NCI-H1092 treated with DMSO at 0.1 percent for 48 hours (cell line): ENCODE measurements around the gene PSME2.

ENCODE experiments used
- DNase-seq: peaks from one replicate; lab custom pipeline; 2025; lab: John Stamatoyannopoulos, UW

PSME2 gene

DNA sequence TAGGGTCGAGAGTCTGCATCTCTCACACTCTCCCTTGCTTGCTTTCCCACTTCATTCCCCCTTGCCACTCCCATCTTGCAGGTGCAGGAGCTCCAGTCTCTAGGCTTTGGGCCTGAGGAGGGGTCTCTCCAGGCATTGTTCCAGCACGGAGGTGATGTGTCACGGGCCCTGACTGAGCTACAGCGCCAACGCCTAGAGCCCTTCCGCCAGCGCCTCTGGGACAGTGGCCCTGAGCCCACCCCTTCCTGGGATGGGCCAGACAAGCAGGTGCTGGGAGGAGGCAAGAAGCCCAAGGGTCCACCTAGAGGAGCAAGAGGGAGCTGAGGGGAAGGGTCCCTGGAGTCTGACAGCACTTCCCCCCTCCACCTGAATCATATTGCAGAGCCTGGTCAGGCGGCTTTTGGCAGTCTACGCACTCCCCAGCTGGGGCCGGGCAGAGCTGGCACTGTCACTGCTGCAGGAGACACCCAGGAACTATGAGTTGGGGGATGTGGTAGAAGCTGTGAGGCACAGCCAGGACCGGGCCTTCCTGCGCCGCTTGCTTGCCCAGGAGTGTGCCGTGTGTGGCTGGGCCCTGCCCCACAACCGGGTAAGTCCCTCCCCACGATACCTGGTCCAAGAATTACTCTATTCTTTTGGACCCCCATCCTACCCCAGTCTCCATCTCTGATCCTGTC lies 5.1 kb upstream of the PSME2 start:
- no peak for DNase-seq

DNA sequence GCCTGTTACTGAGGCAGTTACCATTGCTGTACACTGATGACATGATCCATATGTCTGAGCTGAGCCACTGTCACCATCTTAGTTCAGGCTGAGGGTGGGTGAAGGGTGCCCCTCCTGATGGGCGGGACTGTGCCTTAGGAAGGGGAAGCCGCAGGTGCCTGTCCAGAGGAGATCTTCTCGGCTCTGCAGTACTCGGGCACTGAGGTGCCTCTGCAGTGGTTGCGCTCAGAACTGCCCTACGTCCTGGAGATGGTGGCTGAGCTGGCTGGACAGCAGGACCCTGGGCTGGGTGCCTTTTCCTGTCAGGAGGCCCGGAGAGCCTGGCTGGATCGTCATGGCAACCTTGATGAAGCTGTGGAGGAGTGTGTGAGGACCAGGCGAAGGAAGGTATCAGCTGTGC lies 4.6 kb upstream of the PSME2 start:
- no peak for DNase-seq

DNA sequence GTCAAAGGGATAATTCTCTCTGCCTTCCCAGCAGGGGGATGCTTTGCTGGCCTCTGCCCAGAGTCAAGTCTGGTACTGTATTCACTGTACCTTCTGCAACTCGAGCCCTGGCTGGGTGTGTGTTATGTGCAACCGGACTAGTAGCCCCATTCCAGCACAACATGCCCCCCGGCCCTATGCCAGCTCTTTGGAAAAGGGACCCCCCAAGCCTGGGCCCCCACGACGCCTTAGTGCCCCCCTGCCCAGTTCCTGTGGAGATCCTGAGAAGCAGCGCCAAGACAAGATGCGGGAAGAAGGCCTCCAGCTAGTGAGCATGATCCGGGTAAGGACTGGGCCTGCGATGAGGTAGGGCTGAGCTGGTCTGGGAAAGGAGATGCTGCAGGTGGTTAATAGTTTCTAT lies 4.2 kb upstream of the PSME2 start:
- no peak for DNase-seq

DNA sequence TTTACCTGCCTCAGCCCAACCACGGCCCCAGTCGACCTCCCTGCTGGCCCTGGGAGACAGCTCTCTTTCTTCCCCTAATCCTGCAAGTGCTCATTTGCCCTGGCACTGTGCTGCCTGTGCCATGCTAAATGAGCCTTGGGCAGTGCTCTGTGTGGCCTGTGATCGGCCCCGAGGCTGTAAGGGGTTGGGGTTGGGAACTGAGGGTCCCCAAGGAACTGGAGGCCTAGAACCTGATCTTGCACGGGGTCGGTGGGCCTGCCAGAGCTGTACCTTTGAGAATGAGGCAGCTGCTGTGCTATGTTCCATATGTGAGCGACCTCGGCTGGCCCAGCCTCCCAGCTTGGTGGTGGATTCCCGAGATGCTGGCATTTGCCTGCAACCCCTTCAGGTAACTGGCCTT lies 3.7 kb upstream of the PSME2 start:
- no peak for DNase-seq

DNA sequence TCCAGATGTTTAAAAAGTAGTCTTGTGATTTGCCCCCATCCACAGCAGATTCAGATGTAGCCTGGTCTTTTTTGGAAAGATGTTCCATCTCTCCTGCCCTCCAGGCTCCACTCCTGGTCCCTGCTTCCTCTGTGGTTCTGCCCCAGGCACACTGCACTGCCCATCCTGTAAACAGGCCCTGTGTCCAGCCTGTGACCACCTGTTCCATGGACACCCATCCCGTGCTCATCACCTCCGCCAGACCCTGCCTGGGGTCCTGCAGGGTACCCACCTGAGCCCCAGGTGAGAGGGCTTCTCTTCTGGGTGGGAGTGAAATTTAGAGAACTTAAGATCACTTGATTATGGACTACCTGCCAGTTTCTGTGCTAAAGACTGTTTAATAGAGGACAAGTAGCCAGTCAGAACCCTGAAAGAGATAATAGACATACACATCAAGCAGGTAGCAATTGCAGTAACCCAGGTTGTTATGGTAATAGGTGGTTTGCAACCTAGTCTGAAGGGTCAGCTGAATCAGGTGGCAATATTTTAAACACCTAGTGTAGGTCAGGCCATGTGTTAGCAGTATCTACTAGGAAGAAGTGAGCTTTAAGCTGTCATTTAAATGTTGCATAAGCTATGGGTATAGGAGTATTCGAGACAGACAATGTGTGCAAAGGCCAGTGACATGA lies 3.0 kb upstream of the PSME2 start:
- DNase-seq = no peak

DNA sequence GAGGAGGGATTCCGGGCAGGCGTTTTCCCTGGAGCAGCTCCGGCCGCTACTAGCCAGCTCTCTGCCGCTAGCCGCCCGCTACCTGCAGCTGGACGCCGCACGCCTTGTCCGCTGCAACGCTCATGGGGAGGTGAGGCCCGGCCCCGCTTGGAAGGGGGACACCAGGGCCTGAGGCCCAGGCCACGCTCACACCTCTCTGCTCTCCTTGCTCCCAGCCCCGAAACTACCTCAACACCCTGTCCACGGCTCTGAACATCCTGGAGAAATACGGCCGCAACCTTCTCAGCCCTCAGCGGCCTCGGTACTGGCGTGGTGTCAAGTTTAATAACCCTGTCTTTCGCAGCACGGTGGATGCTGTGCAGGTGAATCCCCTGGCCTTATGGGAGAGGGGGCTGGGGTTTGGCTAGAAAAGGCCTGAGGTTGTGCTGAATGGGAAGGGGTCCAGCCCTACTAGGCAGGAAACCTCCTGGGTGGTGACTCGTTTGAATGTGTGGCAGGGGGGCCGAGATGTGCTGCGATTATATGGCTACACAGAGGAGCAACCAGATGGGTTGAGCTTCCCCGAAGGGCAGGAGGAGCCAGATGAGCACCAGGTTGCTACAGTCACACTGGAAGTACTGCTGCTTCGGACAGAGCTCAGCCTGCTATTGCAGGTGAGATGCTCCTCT lies 1.5 kb upstream of the PSME2 start:
- no peak for DNase-seq

DNA sequence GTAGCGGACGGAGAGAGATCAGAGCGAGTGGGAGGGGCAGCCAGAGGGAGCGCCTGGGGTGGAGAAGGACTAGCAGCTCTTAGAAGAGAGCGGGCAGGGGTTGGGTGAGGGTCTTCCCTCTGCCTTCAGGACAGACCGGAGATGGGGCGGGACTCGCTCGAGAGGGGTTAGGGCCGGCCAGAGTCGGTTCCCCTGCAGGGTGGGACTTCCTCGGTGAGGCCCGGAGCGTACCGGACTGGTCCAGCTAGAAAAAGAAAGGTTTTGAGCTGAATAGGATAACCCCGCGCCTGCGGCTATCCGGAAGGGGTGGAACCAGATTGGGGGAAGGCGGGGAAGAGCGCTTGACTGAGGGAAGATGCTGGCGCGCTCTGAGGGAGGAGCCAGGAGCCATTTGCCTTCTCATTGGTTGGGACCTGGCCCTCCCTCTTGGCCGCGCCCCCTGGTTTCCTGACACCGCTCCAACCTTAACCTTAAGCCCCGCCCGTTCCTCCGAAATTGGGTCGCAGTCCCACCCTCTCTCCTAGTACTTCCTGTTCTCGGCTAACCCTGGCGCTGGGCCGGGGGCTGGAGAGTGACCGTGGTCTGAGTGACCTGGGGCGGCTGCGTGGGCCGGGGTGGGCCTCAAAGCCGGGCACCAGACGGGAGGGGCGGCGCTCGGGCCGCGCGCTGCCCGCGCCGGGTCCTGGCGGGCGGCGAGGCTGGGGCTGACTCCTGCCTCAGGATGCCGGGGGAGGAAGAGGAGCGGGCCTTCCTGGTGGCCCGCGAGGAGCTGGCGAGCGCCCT lies 759 bp upstream of the PSME2 start, which contains the start of gene RNF31:
Gene RNF31 (plus strand): TSS at position 521 of the 783 bp plus-strand sequence. CDS start 201 bp downstream, at position 722.
- peak; percentile 100 for DNase-seq

DNA sequence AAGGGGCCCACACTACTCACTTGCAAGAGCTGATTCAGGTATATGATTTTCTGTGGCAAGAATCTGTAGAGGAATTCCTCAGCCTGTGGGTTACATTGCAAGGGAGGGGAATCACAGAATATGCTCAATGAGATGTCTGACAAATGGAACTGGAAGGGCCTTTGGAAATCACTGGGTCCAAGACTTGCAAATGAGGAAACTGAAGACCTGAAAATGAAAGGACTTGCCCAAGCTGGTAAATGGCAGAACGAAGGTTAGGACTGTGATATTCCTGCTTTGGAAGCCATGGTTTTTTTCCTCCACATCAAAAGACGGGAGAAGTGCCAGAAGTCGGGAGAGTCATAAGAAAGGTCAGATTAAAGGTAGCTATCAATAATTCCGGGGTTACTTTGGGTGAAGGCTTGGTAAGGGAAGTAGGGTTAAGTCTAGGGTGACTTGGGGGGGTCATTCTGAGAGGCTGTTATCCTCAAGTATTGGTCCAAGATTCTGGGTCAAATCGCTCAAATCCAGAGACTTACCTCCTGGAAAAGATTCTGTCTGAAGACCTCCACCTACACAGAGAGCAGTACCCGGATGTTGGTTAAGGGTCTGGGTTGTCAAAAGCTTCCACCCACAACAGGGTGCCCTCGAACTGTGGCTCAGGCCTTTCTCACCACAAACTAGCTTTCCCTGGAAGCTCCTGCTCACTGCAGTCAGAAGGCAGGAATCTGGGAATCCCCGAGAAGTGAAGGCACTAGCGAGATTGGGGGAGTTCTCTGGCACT lies 539 bp downstream of the PSME2 start:
- DNase-seq = no peak

DNA sequence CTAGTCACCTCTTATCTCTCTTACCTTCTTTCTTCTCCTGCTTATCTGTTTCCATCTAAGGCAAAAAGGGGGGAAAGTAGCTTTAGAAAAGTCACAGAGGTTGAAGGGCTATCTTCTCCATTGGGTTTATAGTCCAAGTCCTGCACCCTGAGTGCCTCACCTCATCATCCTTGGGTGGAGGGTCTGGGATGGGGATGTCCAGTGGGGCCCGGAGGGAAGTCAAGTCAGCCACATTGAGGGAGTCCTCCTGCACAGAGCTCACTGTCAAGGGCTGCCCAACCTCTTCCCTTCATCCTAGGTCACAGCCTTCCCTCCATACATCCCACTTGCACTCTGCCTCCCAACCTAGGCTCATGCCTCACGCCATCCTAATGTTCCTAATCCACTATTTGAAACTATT lies 1.2 kb downstream of the PSME2 start:
- no peak for DNase-seq

DNA sequence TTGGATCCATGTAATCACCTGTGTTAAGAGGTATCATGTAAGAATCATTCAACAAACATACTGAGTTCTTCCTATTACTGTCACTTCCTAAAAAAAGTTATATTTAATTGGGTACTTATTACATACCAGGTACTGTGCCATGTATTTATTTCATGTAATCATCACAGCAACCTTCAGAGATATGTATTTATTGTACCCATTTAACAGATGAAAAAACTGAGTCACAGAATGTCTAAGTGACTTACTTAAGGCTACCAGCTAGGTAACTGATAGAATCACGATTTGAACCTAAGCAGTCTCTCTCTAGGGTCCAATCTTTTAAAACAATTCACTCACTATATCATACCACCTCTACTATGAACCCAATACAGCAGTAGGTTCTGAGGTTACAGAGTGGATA lies 2.0 kb downstream of the PSME2 start:
- no peak for DNase-seq

DNA sequence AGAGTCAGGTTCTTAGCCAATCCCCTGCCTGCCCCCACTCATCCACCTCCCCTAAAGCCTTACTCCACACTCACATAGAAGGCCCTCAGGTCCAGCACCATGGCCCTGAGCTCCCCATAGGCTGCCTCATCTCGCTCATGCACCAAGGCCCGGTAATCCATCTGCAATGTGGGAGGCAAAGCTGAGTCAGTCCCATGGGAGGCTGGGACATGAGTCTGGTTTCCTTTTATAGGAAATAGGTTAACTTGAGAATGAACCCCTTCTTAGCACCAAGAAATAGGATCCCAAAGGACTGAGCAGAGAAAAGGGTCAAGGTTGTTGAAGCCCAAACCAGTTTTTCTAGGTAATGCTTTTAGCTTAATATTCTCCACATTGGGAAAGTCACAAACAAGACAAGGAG lies 2.9 kb downstream of the PSME2 start:
- DNase-seq = no peak

DNA sequence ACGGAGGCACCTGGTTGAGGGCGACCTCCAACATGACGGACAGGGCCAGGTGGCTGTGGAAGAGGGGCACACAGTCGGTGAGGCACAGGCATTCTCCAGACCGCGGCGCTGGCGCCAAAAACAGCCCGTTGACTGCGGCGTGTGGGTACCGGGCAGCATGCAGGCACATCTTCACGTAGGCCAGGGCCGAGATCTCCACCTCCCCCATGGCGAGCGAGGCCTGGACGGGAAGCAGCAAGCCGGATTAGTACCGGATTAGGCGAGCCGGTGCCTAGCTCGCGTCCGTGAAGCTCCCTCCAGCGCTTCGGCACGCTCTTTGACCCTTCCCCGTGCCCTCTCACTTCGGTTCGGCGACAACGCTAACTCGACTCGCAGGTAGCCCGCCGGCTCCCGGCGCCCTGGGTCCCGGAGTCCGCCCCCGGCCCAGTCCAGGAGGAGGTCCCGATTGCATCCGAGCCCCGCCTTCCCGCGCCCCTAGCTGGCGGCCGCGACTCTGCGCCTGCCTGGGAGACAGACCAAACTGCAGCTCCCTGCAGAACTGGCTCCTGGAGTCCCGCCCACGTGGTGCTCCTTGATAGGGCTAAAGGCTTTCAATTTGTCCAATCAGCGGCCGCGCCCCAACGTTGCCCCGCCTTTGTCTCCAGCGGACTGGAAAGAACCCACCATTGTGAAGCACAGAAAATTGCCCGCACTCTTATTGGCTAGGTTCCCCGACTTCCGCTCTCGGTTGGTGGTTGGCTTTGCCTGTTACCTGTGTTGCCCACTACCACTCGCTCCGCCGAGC lies 5.1 kb downstream of the PSME2 start, which contains the start of gene EMC9:
Gene EMC9 (minus strand): TSS at position 495 of the 784 bp plus-strand sequence. CDS start 287 bp downstream, at position 208.
- DNase-seq = peak; percentile 100

DNA sequence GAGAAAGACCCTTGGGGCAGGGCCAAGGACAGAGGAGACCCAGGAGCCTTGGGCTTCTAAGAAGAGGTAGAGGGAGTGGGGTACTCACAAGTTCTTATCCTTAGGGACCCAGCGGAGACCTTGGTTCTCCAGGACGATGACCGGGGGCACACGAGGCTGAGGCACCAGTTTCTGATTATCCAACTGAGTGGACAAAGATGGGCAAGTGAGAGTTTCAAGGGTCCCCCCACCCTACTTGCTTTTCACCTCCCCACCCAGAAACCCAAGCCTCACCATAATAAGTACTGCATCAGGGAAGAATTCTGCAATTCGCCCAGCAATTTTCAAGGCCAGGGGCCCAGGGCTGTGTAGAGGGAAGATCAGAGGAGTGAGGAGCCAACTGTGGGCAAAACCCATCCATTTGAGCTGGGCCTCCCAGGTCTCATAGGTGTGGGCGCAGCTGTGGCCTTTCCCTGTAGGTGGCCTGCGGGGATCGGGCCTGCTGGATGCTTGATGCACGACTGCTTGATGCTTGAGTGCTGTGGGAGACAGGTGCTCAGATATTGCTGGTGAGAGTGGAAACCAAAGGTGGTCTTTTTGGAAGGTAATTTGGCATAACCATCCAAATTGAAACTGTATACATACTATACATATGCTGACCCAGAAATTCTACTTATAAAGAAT lies 7.0 kb downstream of the PSME2 start:
- DNase-seq = no peak

DNA sequence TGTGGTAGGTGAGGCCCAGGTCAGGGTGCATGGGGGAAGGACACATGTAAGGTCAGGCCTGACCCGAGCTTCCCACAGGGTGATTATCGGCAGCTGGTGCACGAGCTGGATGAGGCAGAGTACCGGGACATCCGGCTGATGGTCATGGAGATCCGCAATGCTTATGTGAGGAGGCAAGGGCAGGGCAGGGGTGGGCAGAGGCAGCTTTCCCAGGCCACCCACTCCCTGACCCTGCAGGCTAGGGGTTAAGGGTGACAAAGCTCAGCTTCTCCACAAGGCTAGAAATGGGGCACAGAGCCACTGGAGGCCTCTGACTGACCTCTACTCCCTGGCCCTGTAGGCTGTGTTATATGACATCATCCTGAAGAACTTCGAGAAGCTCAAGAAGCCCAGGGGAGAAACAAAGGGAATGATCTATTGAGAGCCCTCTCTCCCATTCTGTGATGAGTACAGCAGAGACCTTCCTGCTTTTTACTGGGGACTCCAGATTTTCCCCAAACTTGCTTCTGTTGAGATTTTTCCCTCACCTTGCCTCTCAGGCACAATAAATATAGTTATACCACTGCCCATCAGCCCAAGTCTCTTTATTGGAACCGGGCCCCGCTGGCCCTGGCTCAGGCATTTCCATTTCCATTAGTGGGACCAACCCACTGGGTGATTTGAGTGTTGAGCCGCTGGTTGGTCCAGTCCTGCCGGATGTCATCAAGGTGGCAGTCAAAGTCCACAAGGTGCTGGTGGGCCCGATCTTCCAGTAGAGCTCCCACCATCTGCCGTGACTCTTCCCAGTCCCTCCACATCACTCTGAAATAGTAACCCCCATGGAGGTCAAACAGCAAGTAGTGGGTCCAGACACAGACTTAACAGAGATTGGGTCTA lies 7.8 kb downstream of the PSME2 start:
- DNase-seq = no peak

DNA sequence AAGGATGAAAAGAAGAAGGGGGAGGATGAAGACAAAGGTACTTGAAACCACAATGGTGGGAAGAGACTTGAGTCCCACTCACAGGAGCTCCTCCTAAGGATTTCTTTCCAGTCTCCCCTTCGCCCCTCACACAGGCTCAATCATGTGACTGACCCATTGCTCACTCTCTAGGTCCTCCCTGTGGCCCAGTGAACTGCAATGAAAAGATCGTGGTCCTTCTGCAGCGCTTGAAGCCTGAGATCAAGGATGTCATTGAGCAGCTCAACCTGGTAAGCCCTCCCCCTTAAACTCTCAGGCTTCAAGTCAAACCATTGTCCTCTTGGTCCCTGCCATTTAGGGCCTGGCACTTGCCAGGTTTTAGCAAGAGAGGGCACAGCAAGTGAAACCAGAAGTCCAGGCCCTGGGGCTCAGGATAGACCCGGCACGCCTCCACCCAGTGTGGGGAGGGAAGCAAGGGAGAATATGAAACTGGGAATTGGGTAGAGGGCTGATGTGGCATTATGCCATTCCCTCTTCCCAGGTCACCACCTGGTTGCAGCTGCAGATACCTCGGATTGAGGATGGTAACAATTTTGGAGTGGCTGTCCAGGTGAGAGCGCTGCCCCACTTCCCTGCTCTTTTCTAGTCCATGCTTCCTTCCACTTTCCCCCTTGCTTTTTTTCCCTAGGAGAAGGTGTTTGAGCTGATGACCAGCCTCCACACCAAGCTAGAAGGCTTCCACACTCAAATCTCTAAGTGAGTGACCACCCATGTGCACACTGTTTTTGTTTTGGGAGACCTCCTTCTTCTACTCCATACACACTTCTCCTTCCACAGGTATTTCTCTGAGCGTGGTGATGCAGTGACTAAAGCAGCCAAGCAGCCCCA lies 8.6 kb downstream of the PSME2 start:
- no peak for DNase-seq

DNA sequence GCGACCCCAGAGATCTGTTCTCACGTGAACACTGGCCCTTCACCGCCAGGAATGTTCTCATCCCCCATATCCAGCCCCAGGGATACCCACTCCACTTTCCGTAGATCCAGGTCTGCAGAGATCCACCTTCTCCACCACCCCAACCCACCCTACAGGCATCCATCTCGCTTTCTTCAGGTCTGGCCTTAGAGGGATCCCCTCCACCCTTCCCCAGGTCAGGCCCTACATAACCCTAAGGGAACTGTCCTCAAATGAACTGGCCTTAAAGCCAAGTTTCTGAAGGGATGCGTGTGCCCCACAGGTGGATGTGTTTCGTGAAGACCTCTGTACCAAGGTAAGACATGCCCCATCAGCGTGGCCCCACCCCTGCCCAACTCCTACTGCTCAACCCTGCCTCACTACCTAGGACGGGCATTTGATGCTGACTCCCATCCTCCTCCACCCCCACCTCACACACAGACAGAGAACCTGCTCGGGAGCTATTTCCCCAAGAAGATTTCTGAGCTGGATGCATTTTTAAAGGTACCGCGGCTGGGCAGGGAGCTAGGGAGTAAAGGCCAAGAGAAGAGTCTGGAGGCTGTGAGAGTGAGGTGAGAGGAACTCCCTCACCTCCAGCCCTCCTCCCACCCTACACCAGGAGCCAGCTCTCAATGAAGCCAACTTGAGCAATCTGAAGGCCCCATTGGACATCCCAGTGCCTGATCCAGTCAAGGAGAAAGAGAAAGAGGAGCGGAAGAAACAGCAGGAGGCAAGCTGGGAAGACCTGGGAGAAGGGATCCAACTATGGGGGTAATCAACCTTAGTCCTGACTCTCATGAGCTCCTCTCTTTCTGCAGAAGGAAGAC lies 9.5 kb downstream of the PSME2 start:
- DNase-seq = peak; percentile 32
